HG03571 (cell line): Measurements from ENCODE around the gene SNTG2.

ENCODE experiments used
- ATAC-seq: cut with Tn5 transposase; IDR thresholded peaks from one replicate; pipeline ENCODE4 v1.9.1; 2021; ENCODE audit not compliant: unreplicated experiment

SNTG2 gene

GRCh38 chr2:926259-926793, 24.3 kb upstream of the SNTG2 start:
- no peak for ATAC-seq

- no peak for ATAC-seq
Observed at GRCh38 chr2:926896-927295, 23.8 kb upstream of the SNTG2 start.

- no peak for ATAC-seq
Observed at GRCh38 chr2:929011-929735, 21.5 kb upstream of the SNTG2 start.

- no peak for ATAC-seq
Observed at GRCh38 chr2:929925-930324, 20.7 kb upstream of the SNTG2 start.

- ATAC-seq, result no peak
Observed at GRCh38 chr2:930935-931334, 19.7 kb upstream of the SNTG2 start.

GRCh38 chr2:932320-933115, 18.1 kb upstream of the SNTG2 start:
- no peak for ATAC-seq

GRCh38 chr2:933734-934295, 16.8 kb upstream of the SNTG2 start:
- no peak for ATAC-seq

- ATAC-seq, result no peak
Observed at GRCh38 chr2:937530-937929, 13.1 kb upstream of the SNTG2 start.

GRCh38 chr2:938181-939005, 12.3 kb upstream of the SNTG2 start:
- no peak for ATAC-seq

- no peak for ATAC-seq
Observed at GRCh38 chr2:939936-940601, 10.6 kb upstream of the SNTG2 start.

GRCh38 chr2:941871-942270, 8.8 kb upstream of the SNTG2 start:
- ATAC-seq, result no peak

GRCh38 chr2:942775-943460, 7.7 kb upstream of the SNTG2 start:
- ATAC-seq, result no peak

GRCh38 chr2:943461-943797, 7.2 kb upstream of the SNTG2 start:
- ATAC-seq, result no peak

GRCh38 chr2:943821-944220, 6.8 kb upstream of the SNTG2 start:
- no peak for ATAC-seq

GRCh38 chr2:944693-945092, 6.0 kb upstream of the SNTG2 start:
- no peak for ATAC-seq

- no peak for ATAC-seq
Observed at GRCh38 chr2:945104-945503, 5.5 kb upstream of the SNTG2 start.

GRCh38 chr2:946073-946948, 4.3 kb upstream of the SNTG2 start:
- peak; percentile 75 for ATAC-seq

- no peak for ATAC-seq
Observed at GRCh38 chr2:949384-950079, 1.1 kb upstream of the SNTG2 start.
